Measurements from ENCODE around the gene ZFYVE16. TPM values are rescaled to one million over a fixed set of nuclear protein-coding genes. Genes with fewer than 3 reads are reported as not detected.

Gene ZFYVE16
- total RNA-seq, 1 experiment from 2014 or later, result 30.1 TPM

Other genes with a start within 250 kb of the ZFYVE16 start
- 3.0 and 7.0 TPM in 2 replicates for gene SERINC5, start 152.0 kb upstream of the ZFYVE16 start, total RNA-seq (2014; rRNA removed; shearing (Covaris generic))
- gene SPZ1, start 88.1 kb upstream of the ZFYVE16 start, total RNA-seq (2014; rRNA removed; shearing (Covaris generic)), result not detected in 2 replicates
- gene FAM151B, start 80.0 kb downstream of the ZFYVE16 start, total RNA-seq (2014; rRNA removed; shearing (Covaris generic)), result 2.1 and 3.9 TPM in 2 replicates
- gene ANKRD34B, start 162.2 kb downstream of the ZFYVE16 start, total RNA-seq (2014; rRNA removed; shearing (Covaris generic)), result not detected in 2 replicates
- 7.7 and 12.9 TPM in 2 replicates for gene MSH3, start 246.6 kb downstream of the ZFYVE16 start, total RNA-seq (2014; rRNA removed; shearing (Covaris generic))
- gene DHFR, start 246.9 kb downstream of the ZFYVE16 start, total RNA-seq (2014; rRNA removed; shearing (Covaris generic)), result 145 and 147 TPM in 2 replicates